ENCODE data around the gene PIP4P1.

GRCh38 chr14:20492486-20492885 lies 31.3 kb upstream of the PIP4P1 start:
- TF ChIP-seq TARDBP (IDR thresholded peaks at IDR 0.05), result no peak
- TF ChIP-seq PKNOX1 (IDR thresholded peaks at IDR 0.05), result no peak

Data from HEK293T (cell line).